HCT116 (cell line): ENCODE measurements around the gene AKAP8. TPM values are rescaled to one million over a fixed set of nuclear protein-coding genes. Genes with fewer than 3 reads are reported as not detected.
A peak's percentile ranks its signal among the peaks of the same experiment; 100 is the strongest.

Source experiments
- ATAC-seq: fragments of 200-7000 bp; cut with Tn5 transposase; 2 replicates; pipeline ENCODE4 v1.9.1; 2020; ENCODE audit warnings: mild to moderate bottlenecking, moderate library complexity
- BruUV-seq: library from RNA; stranded (reverse); fragments of 400-500 nt; replicated peaks from 2 replicates; lab custom pipeline; 2021; lab: Mats Ljungman, UMichigan
- CTCF ChIA-PET: fragments of 300-600 bp; sonication (Branson Sonifier 250); formaldehyde crosslinking; loops from one replicate; lab custom pipeline; 2021; ENCODE audit warnings: antibody characterized with exemption; lab: Charles Lee
- POLR2A ChIA-PET: fragments of 300-600, 350-600 bp; sonication (Branson Sonifier 250); formaldehyde crosslinking; loops from one replicate; lab custom pipeline; 2021; ENCODE audit warnings: antibody characterized with exemption; lab: Charles Lee
- RAD21 ChIA-PET, 2 experiments: fragments of 300-600 bp; sonication (Branson Sonifier 250); formaldehyde crosslinking; loops; one replicate each; lab custom pipeline; 2023; ENCODE audit warnings: low total read pairs in 2 of 2; ENCODE audit not compliant: uncharacterized antibody in 2 of 2, unreplicated experiment in 2 of 2, low non-redundant PET in 1 of 2; lab: Charles Lee
- DNase-seq: peaks from one replicate; pipeline ENCODE4 v3.0.0-alpha.2; 2010; ENCODE audit warnings: low read depth, low spot score
- H2AFZ ChIP-seq: fragments of 200-600 bp; shearing (Covaris generic), sonication (generic); 2 replicates; pipeline ENCODE4 v1.6.1; 2017; ENCODE audit warnings: low read depth, mixed run types, mixed read lengths, antibody characterized with exemption, low read length; ENCODE audit not compliant: poor library complexity, severe bottlenecking
- H3K27ac ChIP-seq: 2 replicates; pipeline ENCODE4 v1.5.1; 2012; ENCODE audit warnings: low read depth, low read length
- H3K27me3 ChIP-seq: fragments of 200-600 bp; sonication (generic); 2 replicates; pipeline ENCODE4 v1.6.1; 2016; ENCODE audit warnings: mixed run types, low read length, mixed read lengths; ENCODE audit not compliant: insufficient read depth
- H3K36me3 ChIP-seq, 2 experiments: fragments of 200-500 bp in 1 of 2; fragments of 200-600 bp in 1 of 2; sonication (Bioruptor generic) in 1 of 2; sonication (generic) in 1 of 2; 2 replicates each; pipeline versions ENCODE4 v1.5.1 to v1.6.1; 2014 to 2016; ENCODE audit warnings: low read length in 2 of 2, inconsistent platforms in 1 of 2, mixed read lengths in 1 of 2, mixed run types in 1 of 2; ENCODE audit not compliant: insufficient read depth in 2 of 2, control insufficient read depth in 1 of 2
- H3K4me1 ChIP-seq, 2 experiments: fragments of 200-600 bp in 1 of 2; sonication (generic) in 1 of 2; 2 replicates each; pipeline versions ENCODE4 v1.5.1 to v1.6.1; 2012 to 2017; ENCODE audit warnings: low read length in 2 of 2, inconsistent platforms in 1 of 2, mild to moderate bottlenecking in 1 of 2, mixed read lengths in 1 of 2, mixed run types in 1 of 2, moderate library complexity in 1 of 2; ENCODE audit not compliant: insufficient read depth in 2 of 2, control insufficient read depth in 1 of 2
- H3K4me2 ChIP-seq: fragments of 200-600 bp; sonication (generic); 2 replicates; pipeline ENCODE4 v1.6.1; 2017; ENCODE audit warnings: mixed run types, low read length, mixed read lengths
- H3K4me3 ChIP-seq, 2 experiments: fragments of 200-600 bp in 1 of 2; sonication (generic) in 1 of 2; replicated peaks in 1 of 2; 2 replicates each; pipeline ENCODE4 v1.5.1; 2011 to 2016; ENCODE audit warnings: low read length in 2 of 2, control low read depth in 1 of 2, low read depth in 1 of 2, mild to moderate bottlenecking in 1 of 2, mixed read lengths in 1 of 2, mixed run types in 1 of 2
- H3K79me2 ChIP-seq: fragments of 200-600 bp; sonication (generic); 2 replicates; pipeline ENCODE4 v1.6.1; 2017; ENCODE audit warnings: mild to moderate bottlenecking, mixed run types, low read length, moderate library complexity, mixed read lengths; ENCODE audit not compliant: insufficient read depth
- H3K9ac ChIP-seq: fragments of 200-600 bp; sonication (generic); 2 replicates; pipeline ENCODE4 v1.6.1; 2016; ENCODE audit warnings: low read length, mixed read lengths
- H3K9me2 ChIP-seq: fragments of 200-600 bp; sonication (generic), shearing (Covaris generic); 2 replicates; pipeline ENCODE4 v1.6.1; 2017; ENCODE audit warnings: mixed run types, mild to moderate bottlenecking, moderate library complexity; ENCODE audit not compliant: insufficient read depth
- H3K9me3 ChIP-seq, 2 experiments: fragments of 200-500 bp in 1 of 2; fragments of 200-600 bp in 1 of 2; sonication (Bioruptor generic) in 1 of 2; sonication (generic) in 1 of 2; 2 replicates each; pipeline ENCODE4 v1.6.1; 2014 to 2017; ENCODE audit warnings: low read length in 2 of 2, mixed read lengths in 2 of 2, inconsistent platforms in 1 of 2, low read depth in 1 of 2, mild to moderate bottlenecking in 1 of 2, mixed run types in 1 of 2, moderate library complexity in 1 of 2; ENCODE audit not compliant: control insufficient read depth in 1 of 2, insufficient read depth in 1 of 2
- H4K20me1 ChIP-seq: fragments of 200-600 bp; sonication (generic), shearing (Covaris generic); 2 replicates; pipeline ENCODE4 v1.6.1; 2017; ENCODE audit warnings: mixed run types, mild to moderate bottlenecking, moderate library complexity; ENCODE audit not compliant: insufficient read depth
- CBX3 ChIP-seq: IDR thresholded peaks from 2 replicates; pipeline ENCODE4 v1.6.1; 2012; ENCODE audit warnings: low read depth
- CEBPB ChIP-seq: IDR thresholded peaks from 2 replicates; pipeline ENCODE4 v1.6.1; 2012; ENCODE audit warnings: low read depth
- EGR1 ChIP-seq: IDR thresholded peaks from 2 replicates; pipeline ENCODE4 v1.6.1; 2012; ENCODE audit warnings: low read depth
- EZH2 ChIP-seq: fragments of 200-600 bp; sonication (generic); IDR thresholded peaks from 2 replicates; pipeline ENCODE4 v1.6.1; 2017; ENCODE audit warnings: antibody characterized with exemption, mixed run types
- EZH2phosphoT487 ChIP-seq: fragments of 200-600 bp; IDR thresholded peaks from 2 replicates; pipeline ENCODE4 v1.6.1; 2018; ENCODE audit warnings: antibody characterized with exemption, borderline replicate concordance
- JUND ChIP-seq: IDR thresholded peaks from 2 replicates; pipeline ENCODE4 v1.6.1; 2012
- POLR2A ChIP-seq: IDR thresholded peaks from 2 replicates; pipeline ENCODE4 v1.7.0; 2011; ENCODE audit warnings: borderline replicate concordance; ENCODE audit not compliant: insufficient read depth, insufficient read length; ENCODE audit errors: extremely low read depth
- POLR2AphosphoS5 ChIP-seq: IDR thresholded peaks from 2 replicates; pipeline ENCODE4 v1.6.1; 2011; ENCODE audit warnings: mild to moderate bottlenecking, low read depth, low read length, moderate library complexity
- RAD21 ChIP-seq: IDR thresholded peaks from 2 replicates; pipeline ENCODE4 v1.6.1; 2012; ENCODE audit warnings: low read depth, mild to moderate bottlenecking
- SIN3A ChIP-seq: IDR thresholded peaks from 2 replicates; pipeline ENCODE4 v1.6.1; 2012; ENCODE audit warnings: low read depth
- SRF ChIP-seq: IDR thresholded peaks from 2 replicates; pipeline ENCODE4 v1.6.1; 2012; ENCODE audit warnings: low read depth
- YY1 ChIP-seq: IDR thresholded peaks from 2 replicates; pipeline ENCODE4 v1.6.1; 2011; ENCODE audit warnings: low read length, low read depth, moderate library complexity, mild to moderate bottlenecking; ENCODE audit not compliant: insufficient replicate concordance; ENCODE audit errors: extremely low read depth
- ZFX ChIP-seq: fragments of 450-650 bp; IDR thresholded peaks from 2 replicates; pipeline ENCODE4 v1.6.1; 2017
- ZNF274 ChIP-seq: fragments of 200-500 bp; sonication (Bioruptor generic); IDR thresholded peaks from 2 replicates; pipeline ENCODE4 v1.6.1; 2014; ENCODE audit warnings: mild to moderate bottlenecking, low read depth, low read length, inconsistent platforms
- intact Hi-C: fragments of 100-400 bp; cut with micrococcal nuclease; formaldehyde crosslinking; loops from 2 replicates; pipeline ENCODE4 v1.10.0; 2022
- total RNA-seq: library from RNA; stranded (reverse); gene quantifications from one replicate; pipeline ENCODE4 v1.2.1, GENCODE V29; 2021; ENCODE audit not compliant: unreplicated experiment
- TF ChIP-seq, protein P1 (sequence below): IDR thresholded peaks from 2 replicates; pipeline ENCODE4 v1.6.1; 2012
- TF ChIP-seq, protein P2 (sequence below): IDR thresholded peaks from 2 replicates; pipeline ENCODE4 v1.6.1; 2012
- TF ChIP-seq, protein P3 (sequence below): IDR thresholded peaks from 2 replicates; pipeline ENCODE4 v1.6.1; 2011; ENCODE audit warnings: mild to moderate bottlenecking, low read length, moderate library complexity; ENCODE audit not compliant: insufficient replicate concordance; ENCODE audit errors: extremely low read depth
- TF ChIP-seq, protein P4 (sequence below), 3 experiments: fragments of 200-600 bp in 1 of 3; sonication (generic) in 1 of 3; IDR thresholded peaks in 2 of 3; conservative IDR thresholded peaks in 1 of 3; 2 replicates each; pipeline ENCODE4 v1.5.1; 2012 to 2017; ENCODE audit warnings: low read depth in 2 of 3, low read length in 2 of 3, antibody characterized with exemption in 1 of 3, borderline replicate concordance in 1 of 3, control low read depth in 1 of 3, mild to moderate bottlenecking in 1 of 3, mixed read lengths in 1 of 3, mixed run types in 1 of 3, moderate library complexity in 1 of 3; ENCODE audit not compliant: insufficient read depth in 1 of 3

The AKAP8 gene
- total RNA-seq, 1 experiment from 2014 or later = 50.6 TPM

DNA sequence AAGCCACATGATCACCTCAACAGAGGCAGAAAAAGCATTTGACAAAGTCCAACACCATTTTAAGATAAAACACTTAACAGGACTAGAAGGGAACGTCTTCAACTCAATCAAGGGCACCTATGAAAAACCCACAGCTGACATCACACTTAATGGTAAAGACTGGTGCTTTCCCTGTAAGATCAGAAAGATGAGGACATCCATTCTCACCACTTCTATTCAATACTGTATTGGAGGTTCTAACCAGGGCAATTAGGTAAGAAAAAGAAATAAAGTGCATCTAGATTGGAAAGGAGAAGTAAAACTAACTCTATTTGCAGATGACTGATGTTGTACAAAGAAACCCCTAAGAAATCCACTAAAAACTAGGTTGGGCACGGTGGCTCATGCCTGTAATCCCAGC is 11.2 kb upstream of the AKAP8 start:
- Histone ChIP-seq H3K4me3 (no peak overlapping the region), H3K4me1 (no peaks in the 10 kb centered on the region), H3K79me2 (peaks cover 57% of the 10 kb centered on the region), H2AFZ (no peak overlapping the region), H3K27ac (no peak overlapping the region), H3K27me3 (no peaks in the 10 kb centered on the region), H3K4me2 (no peak overlapping the region), H3K9me2 (no peaks in the 10 kb centered on the region), H3K9me3 (no peaks in the 10 kb centered on the region), H3K36me3 (peaks cover 14 to 18% of the 10 kb centered on the region in 2 experiments; a peak in 3 of 4 replicates), H3K9ac (no peak overlapping the region), H4K20me1 (no peaks in the 10 kb centered on the region)
- TF ChIP-seq POLR2AphosphoS5 (no peak), EZH2phosphoT487 (no peak), SIN3A (no peak), SRF (no peak), CEBPB (no peak), CBX3 (no peak), POLR2A (no peak)
- TF ChIP-seq, protein P1, sequence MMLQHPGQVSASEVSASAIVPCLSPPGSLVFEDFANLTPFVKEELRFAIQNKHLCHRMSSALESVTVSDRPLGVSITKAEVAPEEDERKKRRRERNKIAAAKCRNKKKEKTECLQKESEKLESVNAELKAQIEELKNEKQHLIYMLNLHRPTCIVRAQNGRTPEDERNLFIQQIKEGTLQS = no peak
- DNase-seq (no peak), ATAC-seq (no peak)
- ChIA-PET RAD21 (no interaction called here), CTCF (no interaction called here), POLR2A (no interaction called here)
- intact Hi-C loops = no loop called here
- BruUV-seq = no TSS peak

DNA sequence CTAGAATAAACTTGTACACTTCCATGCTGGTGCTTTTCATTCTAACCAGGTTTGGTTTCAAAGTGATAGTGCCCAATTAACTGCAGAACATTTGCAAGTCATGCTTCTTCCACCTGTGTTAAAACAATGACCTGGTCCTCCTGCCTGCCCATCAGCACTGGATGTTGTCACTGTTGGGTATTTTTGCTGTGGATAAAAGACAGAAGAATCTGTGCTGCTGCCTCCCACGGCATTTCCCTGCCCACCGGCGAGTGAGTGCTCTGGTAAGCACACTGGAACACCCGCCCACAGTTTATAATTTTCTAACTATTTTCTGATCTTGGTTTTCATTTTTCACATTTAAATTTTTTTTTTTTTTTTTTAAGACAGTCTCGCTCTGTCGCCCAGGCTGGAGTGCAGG is 2.3 kb upstream of the AKAP8 start:
- DNase-seq = no peak
- Histone ChIP-seq H3K4me2 (no peak overlapping the region), H3K36me3 (peaks cover 0 to 5% of the 10 kb centered on the region in 2 experiments; a peak in 2 of 4 replicates), H3K4me3 (no peak overlapping the region), H3K27ac (peak overlapping the region; percentile 31; the same call in 1 of the 2 replicates), H3K79me2 (peaks cover 43% of the 10 kb centered on the region), H2AFZ (no peak overlapping the region), H3K27me3 (no peaks in the 10 kb centered on the region), H3K9me3 (no peaks in the 10 kb centered on the region), H4K20me1 (peaks cover 6% of the 10 kb centered on the region; the same call in 1 of the 2 replicates), H3K9ac (no peak overlapping the region), H3K9me2 (no peaks in the 10 kb centered on the region), H3K4me1 (peaks cover 8 to 27% of the 10 kb centered on the region in 2 experiments)
- TF ChIP-seq SIN3A = no peak
- TF ChIP-seq, protein P2, sequence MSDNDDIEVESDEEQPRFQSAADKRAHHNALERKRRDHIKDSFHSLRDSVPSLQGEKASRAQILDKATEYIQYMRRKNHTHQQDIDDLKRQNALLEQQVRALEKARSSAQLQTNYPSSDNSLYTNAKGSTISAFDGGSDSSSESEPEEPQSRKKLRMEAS = no peak
- no peak for TF ChIP-seq EZH2
- no peak for TF ChIP-seq EGR1
- TF ChIP-seq ZFX = no peak
- TF ChIP-seq, protein P3, sequence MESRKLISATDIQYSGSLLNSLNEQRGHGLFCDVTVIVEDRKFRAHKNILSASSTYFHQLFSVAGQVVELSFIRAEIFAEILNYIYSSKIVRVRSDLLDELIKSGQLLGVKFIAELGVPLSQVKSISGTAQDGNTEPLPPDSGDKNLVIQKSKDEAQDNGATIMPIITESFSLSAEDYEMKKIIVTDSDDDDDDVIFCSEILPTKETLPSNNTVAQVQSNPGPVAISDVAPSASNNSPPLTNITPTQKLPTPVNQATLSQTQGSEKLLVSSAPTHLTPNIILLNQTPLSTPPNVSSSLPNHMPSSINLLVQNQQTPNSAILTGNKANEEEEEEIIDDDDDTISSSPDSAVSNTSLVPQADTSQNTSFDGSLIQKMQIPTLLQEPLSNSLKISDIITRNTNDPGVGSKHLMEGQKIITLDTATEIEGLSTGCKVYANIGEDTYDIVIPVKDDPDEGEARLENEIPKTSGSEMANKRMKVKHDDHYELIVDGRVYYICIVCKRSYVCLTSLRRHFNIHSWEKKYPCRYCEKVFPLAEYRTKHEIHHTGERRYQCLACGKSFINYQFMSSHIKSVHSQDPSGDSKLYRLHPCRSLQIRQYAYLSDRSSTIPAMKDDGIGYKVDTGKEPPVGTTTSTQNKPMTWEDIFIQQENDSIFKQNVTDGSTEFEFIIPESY = no peak
- TF ChIP-seq JUND = no peak
- no peak for TF ChIP-seq POLR2A
- no peak for TF ChIP-seq ZNF274
- TF ChIP-seq RAD21 = no peak
- no peak for TF ChIP-seq EZH2phosphoT487
- no peak for TF ChIP-seq YY1
- TF ChIP-seq, protein P4, sequence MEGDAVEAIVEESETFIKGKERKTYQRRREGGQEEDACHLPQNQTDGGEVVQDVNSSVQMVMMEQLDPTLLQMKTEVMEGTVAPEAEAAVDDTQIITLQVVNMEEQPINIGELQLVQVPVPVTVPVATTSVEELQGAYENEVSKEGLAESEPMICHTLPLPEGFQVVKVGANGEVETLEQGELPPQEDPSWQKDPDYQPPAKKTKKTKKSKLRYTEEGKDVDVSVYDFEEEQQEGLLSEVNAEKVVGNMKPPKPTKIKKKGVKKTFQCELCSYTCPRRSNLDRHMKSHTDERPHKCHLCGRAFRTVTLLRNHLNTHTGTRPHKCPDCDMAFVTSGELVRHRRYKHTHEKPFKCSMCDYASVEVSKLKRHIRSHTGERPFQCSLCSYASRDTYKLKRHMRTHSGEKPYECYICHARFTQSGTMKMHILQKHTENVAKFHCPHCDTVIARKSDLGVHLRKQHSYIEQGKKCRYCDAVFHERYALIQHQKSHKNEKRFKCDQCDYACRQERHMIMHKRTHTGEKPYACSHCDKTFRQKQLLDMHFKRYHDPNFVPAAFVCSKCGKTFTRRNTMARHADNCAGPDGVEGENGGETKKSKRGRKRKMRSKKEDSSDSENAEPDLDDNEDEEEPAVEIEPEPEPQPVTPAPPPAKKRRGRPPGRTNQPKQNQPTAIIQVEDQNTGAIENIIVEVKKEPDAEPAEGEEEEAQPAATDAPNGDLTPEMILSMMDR (IDR thresholded peaks at IDR 0.05 in 2 of 3, conservative IDR thresholded peaks at IDR 0.05 in 1 of 3; ENCODE audit: borderline replicate concordance in 1 of 3, insufficient read depth in 1 of 3, low read depth in 2 of 3, low read length in 2 of 3) = no peak
- ChIA-PET CTCF (no interaction called here), POLR2A (no interaction called here), RAD21 (no interaction called here)
- no TSS peak for BruUV-seq
- ATAC-seq = no peak
- intact Hi-C loops = loop anchor here (2.0 kb wide), 1 partner anchor 37 kb away; the partner anchor contains the start of gene AKAP8L
